SKM-1 treated with dmso at 0.1 percent for 144 hours (cell line): ENCODE data around the gene RNF225.
"Not testable (repeated sequence)": the region's sequence is repeated elsewhere in the genome, so short reads cannot be mapped to it uniquely, and the experiment has no call there.

Source experiments
- DNase-seq: peaks from one replicate; lab custom pipeline; 2025; ENCODE audit not compliant: unreplicated experiment; lab: John Stamatoyannopoulos, UW

Gene RNF225

GRCh38 chr19:58361900-58362271, 33.6 kb upstream of the RNF225 start:
- no peak for DNase-seq

GRCh38 chr19:58362272-58362994, 33.0 kb upstream of the RNF225 start, which contains the start of gene ZNF497:
TSS of gene ZNF497 (minus strand) at chr19:58362751. CDS start at chr19:58357635, 5,116 bp downstream.
- DNase-seq: peak; percentile 72

GRCh38 chr19:58364146-58364545, 31.3 kb upstream of the RNF225 start:
- peak; percentile 48 for DNase-seq

- no peak for DNase-seq
Measured at GRCh38 chr19:58366585-58367430, 28.6 kb upstream of the RNF225 start.

- no peak for DNase-seq
Measured at GRCh38 chr19:58367698-58368454, 27.6 kb upstream of the RNF225 start.

- DNase-seq: no peak
Measured at GRCh38 chr19:58368561-58369360, 26.7 kb upstream of the RNF225 start.

- DNase-seq: no peak
Measured at GRCh38 chr19:58372311-58373133, 22.9 kb upstream of the RNF225 start.

- no peak for DNase-seq
Measured at GRCh38 chr19:58374200-58374599, 21.3 kb upstream of the RNF225 start.

GRCh38 chr19:58376724-58377123, 18.7 kb upstream of the RNF225 start:
- not testable (repeated sequence) for DNase-seq

GRCh38 chr19:58379246-58379645, 16.2 kb upstream of the RNF225 start:
- no peak for DNase-seq

- DNase-seq: no peak
Measured at GRCh38 chr19:58380037-58380661, 15.3 kb upstream of the RNF225 start.

GRCh38 chr19:58380662-58381459, 14.6 kb upstream of the RNF225 start, which contains the start of gene ZNF837:
TSS of gene ZNF837 (minus strand) at chr19:58381030. CDS start at chr19:58369332, 11,698 bp downstream.
- peak; percentile 90 for DNase-seq

GRCh38 chr19:58381460-58382212, 13.8 kb upstream of the RNF225 start:
- DNase-seq: no peak

GRCh38 chr19:58382997-58383603, 12.4 kb upstream of the RNF225 start:
- no peak for DNase-seq

GRCh38 chr19:58385313-58385890, 10.1 kb upstream of the RNF225 start:
- DNase-seq: no peak

GRCh38 chr19:58385891-58386575, 9.4 kb upstream of the RNF225 start:
- no peak for DNase-seq
